Activated T-cell treated with anti-CD3 and anti-CD28 coated beads, Interleukin-2, amount 50 U/mL, for 48 hours (primary cell): ENCODE measurements around the gene SURF4.
"Not testable (repeated sequence)": the region's sequence is repeated elsewhere in the genome, so short reads cannot be mapped to it uniquely, and the experiment has no call there.

Experiments
- DNase-seq, 2 experiments: peaks; one replicate each; pipeline ENCODE4 v3.0.0-alpha.2; 2020

The SURF4 gene

DNA sequence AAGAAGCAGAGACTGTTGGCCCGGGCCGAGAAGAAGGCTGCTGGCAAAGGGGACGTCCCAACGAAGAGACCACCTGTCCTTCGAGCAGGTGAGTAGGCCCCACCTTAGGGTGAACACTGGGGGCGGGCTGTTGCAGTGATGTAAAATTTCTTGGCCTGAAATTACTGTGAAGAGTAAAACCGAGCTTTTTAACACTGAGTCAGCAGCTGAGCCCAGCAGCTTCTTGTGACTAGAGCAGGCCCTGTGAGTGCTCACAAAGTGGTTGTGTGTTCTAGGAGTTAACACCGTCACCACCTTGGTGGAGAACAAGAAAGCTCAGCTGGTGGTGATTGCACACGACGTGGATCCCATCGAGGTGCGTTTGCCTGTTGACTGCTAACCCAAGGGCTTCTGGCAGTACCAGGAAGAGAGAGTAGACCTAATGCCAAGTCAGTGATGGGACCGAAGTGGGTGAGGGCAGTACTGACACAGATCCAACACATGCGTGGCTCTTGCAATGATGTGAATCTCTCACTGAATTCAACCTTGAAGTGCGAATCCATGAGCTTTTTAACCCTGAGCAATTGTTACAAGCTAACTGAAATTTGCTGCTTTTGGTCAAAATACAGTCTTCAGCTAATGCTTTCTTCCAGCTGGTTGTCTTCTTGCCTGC, 25.8 kb downstream of the SURF4 start:
- DNase-seq = peak; percentile 51 to 64

DNA sequence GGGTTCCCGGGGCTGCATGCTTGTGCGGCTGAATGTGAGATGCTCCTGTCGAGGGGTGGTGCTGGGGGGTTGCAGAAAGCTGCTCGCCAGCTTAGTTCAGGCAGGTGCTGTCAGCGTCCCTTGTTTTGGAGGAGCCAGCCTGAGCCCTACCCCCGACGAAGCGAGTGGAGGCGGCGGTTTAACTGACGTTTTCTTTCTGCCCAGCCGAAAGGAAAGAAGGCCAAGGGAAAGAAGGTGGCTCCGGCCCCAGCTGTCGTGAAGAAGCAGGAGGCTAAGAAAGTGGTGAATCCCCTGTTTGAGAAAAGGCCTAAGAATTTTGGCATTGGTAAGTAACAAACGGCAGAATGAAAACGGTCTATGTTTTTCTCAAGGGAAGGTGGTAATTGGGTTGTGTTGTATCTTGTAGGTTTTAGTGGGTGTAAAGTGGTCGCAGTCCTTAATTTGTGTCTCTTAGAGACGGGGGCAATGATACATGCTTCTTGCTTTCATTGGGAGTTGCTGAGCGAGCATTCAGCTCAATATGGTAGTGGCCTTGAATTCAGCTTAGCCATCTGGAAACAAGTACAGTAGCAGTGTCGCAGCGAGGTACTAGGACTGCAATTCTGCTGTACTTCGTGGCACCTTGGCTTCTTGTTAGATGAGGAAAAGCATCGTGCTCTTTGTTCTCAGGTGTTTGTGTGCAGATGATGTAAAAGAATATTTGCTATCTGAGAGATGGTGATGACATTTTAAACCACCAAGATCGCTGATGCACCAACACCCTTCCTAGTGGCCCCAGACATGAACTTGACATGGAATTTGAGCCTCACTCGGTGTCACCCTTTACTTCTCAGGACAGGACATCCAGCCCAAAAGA, 26.9 kb downstream of the SURF4 start:
- no peak for DNase-seq

- peak; percentile 95 to 96 for DNase-seq
Measured at GRCh38 chr9:133347985-133348717, 27.7 kb downstream of the SURF4 start, which contains the start of the genes MED22 and RPL7A. TSS of gene MED22 (minus strand) at chr9:133348131. CDS start at chr9:133346662, 1,469 bp downstream. TSS of gene RPL7A (plus strand) at chr9:133348218. CDS start at chr9:133348244, 26 bp downstream.

- no peak for DNase-seq
Measured at GRCh38 chr9:133347515-133347984, 28.3 kb downstream of the SURF4 start.

DNA sequence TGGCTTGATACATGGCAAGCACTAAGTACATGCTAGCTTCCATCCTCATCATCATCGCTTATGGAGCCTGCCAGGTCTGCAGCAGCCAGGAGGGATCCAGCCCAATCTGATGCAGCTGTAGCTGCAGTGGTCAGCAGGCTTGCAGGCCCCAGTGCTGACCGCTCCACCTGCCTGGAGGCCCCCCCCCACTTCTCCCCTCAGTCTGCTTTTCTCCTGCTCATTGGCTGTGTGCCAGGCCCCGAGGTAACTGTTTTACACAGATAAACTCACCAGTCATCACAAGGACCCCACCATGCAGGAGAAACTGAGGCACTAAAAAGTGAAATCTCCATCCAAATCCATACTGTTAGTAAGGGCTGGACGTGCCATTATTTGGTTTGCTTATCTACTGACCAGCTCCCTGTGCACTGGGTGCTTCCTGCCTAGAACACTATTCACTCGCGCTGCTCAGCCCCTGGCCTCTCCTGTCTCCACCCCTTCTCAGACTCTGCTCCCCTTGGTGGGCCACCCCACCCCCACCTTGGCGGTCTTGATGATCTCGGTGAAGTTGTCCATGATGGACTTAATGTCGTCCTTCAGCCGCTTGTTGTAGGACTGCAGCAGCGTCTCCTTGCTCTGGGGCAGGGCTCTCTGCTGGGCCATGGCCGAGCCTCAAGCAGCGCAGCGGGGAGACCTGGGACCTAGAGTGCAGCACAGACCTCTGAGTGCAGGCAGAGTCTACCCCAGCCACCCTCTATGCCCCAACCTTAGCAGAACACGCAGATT, 29.7 kb downstream of the SURF4 start:
- no peak for DNase-seq

- DNase-seq = no peak
Measured at GRCh38 chr9:133345596-133345995, 30.3 kb downstream of the SURF4 start.

GRCh38 chr9:133344979-133345378, 30.9 kb downstream of the SURF4 start:
- DNase-seq = no peak

DNA sequence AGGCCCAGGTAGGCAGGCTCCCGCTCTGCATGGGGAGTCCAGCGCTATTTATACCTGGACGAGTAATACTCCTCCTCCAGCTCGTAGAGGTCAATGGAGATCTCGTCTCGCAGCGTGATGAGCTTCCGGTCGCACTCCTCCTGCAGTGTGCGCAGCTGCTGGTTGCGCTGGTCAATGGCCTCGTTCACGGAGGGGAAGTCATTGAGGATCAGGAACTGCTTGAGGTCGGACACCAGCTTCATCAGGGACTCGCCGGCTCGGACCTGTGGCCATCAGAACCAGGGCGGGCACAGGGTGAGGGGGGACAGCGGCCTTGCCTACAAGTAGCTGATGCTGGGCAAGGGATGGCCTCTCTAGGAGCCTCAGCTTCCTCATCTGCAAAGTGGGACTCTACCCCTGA, 31.8 kb downstream of the SURF4 start:
- DNase-seq = no peak

DNA sequence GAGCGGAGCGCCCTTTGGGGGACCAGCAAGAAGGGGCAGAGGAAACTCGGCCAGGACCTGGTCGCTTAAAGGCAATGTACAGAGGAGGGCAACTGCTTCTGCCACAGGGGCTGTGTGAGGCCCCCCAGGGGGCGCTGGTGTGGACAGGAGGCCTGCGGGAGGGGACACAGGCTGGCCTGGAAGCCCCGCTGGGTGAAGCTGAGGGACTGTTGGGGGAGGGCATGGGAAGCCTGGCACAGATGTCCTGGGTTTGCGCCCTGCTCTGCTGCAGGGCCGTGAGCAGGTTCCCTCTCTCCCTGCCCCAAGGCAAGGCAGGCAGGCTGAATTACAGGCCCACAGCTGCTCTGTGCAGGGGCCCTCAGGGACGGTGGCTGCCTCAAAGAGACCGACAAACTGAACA, 33.3 kb downstream of the SURF4 start:
- no peak for DNase-seq

- DNase-seq = no peak
Measured at GRCh38 chr9:133342069-133342406, 33.8 kb downstream of the SURF4 start.

DNA sequence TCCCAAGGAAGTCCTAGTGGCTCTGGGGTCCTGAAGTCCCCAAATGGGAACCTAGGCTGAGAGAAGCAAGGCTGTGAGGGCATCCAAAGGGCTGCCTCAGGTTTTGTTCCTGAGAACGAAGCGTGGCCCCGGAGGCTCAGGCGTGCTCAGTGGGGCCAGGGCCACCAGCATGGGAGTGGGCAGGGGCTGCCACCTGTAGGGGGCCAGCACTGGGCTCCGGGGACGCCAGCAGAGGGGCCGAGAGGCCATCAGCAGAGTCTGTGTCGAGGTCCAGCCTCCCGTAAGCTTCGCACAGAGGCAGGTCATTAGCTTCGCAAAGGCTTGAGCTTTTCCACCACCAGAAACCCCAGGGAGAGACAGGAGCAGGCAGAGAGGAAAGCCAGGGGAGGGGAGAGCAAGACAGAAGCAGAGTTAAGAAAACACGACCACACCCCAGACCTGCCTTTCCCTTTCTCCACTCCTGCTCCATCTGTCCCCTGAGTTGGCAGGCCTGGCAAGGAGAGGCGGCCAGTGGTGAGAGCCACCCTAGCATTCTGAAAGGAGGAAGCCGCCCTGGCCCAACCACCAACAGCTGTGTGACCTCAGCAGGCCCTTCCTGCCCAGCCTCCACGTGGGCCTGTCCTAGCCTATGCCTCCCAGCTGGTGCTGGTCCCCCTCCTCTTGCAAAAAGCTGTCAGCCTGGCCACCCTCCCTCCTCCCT, 34.3 kb downstream of the SURF4 start:
- DNase-seq = no peak

DNA sequence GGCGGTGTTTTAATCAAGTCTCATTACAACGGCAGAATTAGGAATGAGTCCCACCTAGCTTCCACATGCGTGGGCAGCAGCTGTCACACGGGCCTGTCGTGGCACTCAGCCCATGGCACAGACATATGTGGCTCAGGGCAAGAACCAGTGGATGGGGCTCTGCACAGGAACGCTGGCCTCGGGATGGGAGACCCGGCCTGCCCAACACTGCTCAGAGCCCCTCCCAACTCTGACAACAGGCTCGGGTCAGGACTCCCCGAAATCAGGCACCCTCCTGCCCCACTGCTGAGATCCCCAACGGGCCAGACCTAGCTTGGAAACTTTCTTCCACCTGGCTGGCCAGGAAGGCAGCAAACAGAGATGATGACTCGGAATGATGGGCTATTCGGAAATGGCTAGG, 34.9 kb downstream of the SURF4 start:
- no peak for DNase-seq

DNA sequence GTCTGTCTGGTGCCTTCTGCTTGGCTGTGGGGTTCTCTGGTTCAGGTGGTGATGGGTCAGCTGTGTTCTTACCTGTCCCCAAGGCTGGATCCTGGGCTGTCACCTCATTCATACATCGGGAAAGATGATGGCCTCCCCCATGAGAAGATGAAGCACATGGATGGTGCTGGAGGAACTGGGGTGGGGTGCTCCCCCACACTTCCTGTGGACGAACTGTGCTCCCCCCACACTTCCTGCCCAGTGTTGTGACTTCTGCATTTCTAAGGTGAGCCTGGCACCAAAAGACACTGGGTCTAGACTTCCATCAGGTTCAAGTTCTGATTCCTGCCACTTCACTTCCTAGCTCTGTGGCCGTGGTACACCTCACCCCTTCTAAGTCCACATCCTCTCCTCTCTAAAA, 35.6 kb downstream of the SURF4 start:
- no peak for DNase-seq

- DNase-seq = no peak
Measured at GRCh38 chr9:133339641-133340040, 36.2 kb downstream of the SURF4 start.

DNA sequence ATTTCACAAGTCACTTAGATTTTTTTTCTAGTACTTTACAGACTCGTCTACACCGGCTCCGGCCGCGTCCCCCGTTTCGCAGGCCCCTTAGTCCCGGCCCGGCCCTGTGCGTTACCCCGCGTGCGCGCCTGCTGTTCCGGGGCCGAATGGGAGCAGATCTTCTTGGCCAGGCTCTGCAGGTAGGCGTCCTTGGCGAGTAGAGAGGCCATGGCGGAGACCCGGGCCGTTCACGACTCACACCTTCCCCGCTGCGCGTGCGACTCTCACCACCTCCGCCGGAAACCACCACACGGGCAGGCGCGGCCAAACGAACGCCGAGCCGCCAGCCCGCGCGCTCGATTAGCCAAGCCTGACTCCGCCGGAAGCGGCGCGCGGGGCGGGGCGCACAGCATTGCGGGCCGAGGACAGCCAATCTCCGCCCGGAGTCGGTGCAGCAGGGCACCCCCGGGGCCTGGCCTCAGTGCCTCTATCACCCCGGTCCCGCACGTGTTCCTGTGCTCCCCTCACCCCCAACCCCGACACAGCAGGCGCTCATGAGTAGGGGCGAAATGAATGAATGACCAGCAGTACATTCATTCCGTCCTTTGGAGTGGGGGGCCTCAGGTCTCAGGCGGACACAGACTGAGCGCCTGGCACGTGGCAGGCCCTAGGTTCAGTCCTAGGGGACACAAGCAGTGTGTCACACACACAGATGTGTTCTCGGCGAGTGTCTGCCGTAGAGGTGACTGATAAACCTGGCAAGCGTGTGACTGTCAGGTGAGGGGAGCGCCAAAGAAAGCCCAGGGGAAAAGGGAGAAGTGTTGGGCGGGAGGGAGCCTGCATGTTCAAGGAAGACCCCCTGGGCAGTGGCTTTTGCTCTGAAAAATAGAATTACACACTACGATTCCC, 39.7 kb downstream of the SURF4 start, which contains the start of gene SURF6:
Gene SURF6 (minus strand): TSS at position 265 of the 888 bp plus-strand sequence. CDS start 56 bp downstream, at position 209.
- peak; percentile 95 to 97 for DNase-seq

GRCh38 chr9:133334888-133335287, 41.0 kb downstream of the SURF4 start:
- not testable (repeated sequence) for DNase-seq

DNA sequence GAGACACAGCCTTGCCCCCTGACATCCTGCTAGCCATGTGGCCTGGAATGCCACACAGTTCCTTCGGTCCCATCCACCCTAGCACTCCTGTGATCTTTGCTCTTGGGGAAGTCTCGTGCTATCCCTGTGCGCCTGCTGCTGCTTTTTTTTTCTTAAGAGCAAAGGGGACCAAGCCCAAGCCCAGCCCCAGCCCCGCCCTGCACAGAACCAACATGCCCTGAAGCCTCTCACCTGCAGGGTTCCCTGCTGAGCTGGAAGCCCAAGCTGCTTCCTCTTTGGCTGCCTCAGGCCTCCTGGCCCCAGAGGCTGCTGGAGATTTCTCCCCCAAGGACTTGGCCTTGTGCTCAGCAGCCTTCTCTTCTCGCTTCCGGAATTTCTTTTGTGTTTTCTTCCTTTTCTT, 41.7 kb downstream of the SURF4 start:
- DNase-seq = no peak

- no peak for DNase-seq
Measured at GRCh38 chr9:133333566-133333965, 42.3 kb downstream of the SURF4 start.

DNA sequence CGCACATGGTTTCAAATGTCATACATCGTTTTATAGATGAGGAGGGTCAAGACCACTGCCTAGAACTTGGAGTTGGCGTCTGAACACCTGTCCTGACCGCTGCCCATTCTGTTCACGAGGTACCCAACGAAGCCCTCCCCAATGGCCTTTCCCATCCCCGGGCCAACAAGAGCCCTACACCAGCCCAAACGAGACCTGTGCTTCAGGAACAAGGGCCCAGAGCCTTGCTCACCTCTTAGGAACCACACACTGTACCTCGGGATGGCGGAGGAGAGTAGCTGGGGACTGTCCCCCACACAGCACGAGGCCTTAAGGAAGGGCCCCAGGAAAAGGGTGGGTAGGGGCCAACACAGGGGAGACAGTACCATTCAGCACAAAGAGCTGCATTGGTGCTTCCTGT, 42.8 kb downstream of the SURF4 start:
- no peak for DNase-seq

- peak in 1 of 2 experiments; percentile 9 for DNase-seq
Measured at GRCh38 chr9:133332381-133332730, 43.5 kb downstream of the SURF4 start.
